HEK293 (cell line): Measurements from ENCODE around the gene CTDNEP1.
A peak's percentile ranks its signal among the peaks of the same experiment; 100 is the strongest.

Experiments used
- CTCF ChIA-PET: fragments of 350-600 bp; formaldehyde crosslinking; extraction: SDS; loops from one replicate; lab custom pipeline; 2021; ENCODE audit warnings: antibody characterized with exemption; lab: Yijun Ruan, JAX
- POLR2A ChIA-PET: fragments of 300-600 bp; formaldehyde crosslinking; extraction: SDS; loops from one replicate; lab custom pipeline; 2020; ENCODE audit warnings: antibody characterized with exemption, inconsistent platforms; lab: Yijun Ruan, JAX
- H3K27ac ChIP-seq: fragments of 200-500 bp; sonication (Bioruptor generic); 2 replicates; pipeline ENCODE4 v1.5.1; 2014; ENCODE audit warnings: low read depth, low read length, control low read depth, inconsistent platforms; ENCODE audit errors: extremely low read depth
- H3K36me3 ChIP-seq, 2 experiments: fragments of 200-500 bp in 1 of 2; sonication (Bioruptor generic) in 1 of 2; 1 replicate in 1 of 2; 2 replicates in 1 of 2; pipeline ENCODE4 v1.5.1; 2014 to 2017; ENCODE audit warnings: inconsistent platforms in 2 of 2, low read length in 2 of 2; ENCODE audit not compliant: control insufficient read depth in 2 of 2, insufficient read depth in 1 of 2
- H3K4me1 ChIP-seq: fragments of 200-500 bp; sonication (Bioruptor generic); 2 replicates; pipeline ENCODE4 v1.5.1; 2014; ENCODE audit warnings: mild to moderate bottlenecking, low read length, inconsistent platforms; ENCODE audit not compliant: control insufficient read depth, insufficient read depth
- H3K4me3 ChIP-seq: 2 replicates; pipeline ENCODE4 v1.5.1; 2011; ENCODE audit warnings: low read depth, mild to moderate bottlenecking, control low read depth, low read length, moderate library complexity
- H3K9me3 ChIP-seq: fragments of 200-500 bp; sonication (Bioruptor generic); 2 replicates; pipeline ENCODE4 v1.5.1; 2014; ENCODE audit warnings: low read depth, low read length, inconsistent platforms; ENCODE audit not compliant: control insufficient read depth, insufficient read depth
- BCL11A ChIP-seq: fragments of 450-650 bp; formaldehyde crosslinking; IDR thresholded peaks from 2 replicates; pipeline ENCODE4 v1.5.1; 2016; ENCODE audit warnings: low read depth, missing biosample characterization, missing genetic modification characterization
- EGR2 ChIP-seq: fragments of 450-650 bp; formaldehyde crosslinking; IDR thresholded peaks from 2 replicates; pipeline ENCODE4 v1.5.1; 2016; ENCODE audit warnings: low read depth, missing biosample characterization, missing genetic modification characterization
- IKZF3 ChIP-seq: fragments of 450-650 bp; IDR thresholded peaks from 2 replicates; pipeline ENCODE4 v1.5.0; 2018; ENCODE audit warnings: missing biosample characterization, mild to moderate bottlenecking, missing genetic modification characterization, moderate library complexity
- PRDM2 ChIP-seq: fragments of 450-650 bp; formaldehyde crosslinking; IDR thresholded peaks from 2 replicates; pipeline ENCODE4 v1.5.1; 2016; ENCODE audit warnings: missing biosample characterization, missing genetic modification characterization, borderline replicate concordance
- ZBTB17 ChIP-seq: fragments of 450-650 bp; formaldehyde crosslinking; IDR thresholded peaks from 2 replicates; pipeline ENCODE4 v1.5.1; 2016; ENCODE audit warnings: missing biosample characterization, missing genetic modification characterization
- ZBTB20 ChIP-seq: fragments of 450-650 bp; formaldehyde crosslinking; IDR thresholded peaks from 2 replicates; pipeline ENCODE4 v1.5.1; 2016; ENCODE audit warnings: missing biosample characterization, missing genetic modification characterization
- ZBTB7A ChIP-seq: fragments of 450-650 bp; formaldehyde crosslinking; IDR thresholded peaks from 2 replicates; pipeline ENCODE4 v1.5.1; 2016; ENCODE audit warnings: low read depth, missing biosample characterization, missing genetic modification characterization
- ZFHX2 ChIP-seq: fragments of 450-650 bp; formaldehyde crosslinking; conservative IDR thresholded peaks from 2 replicates; pipeline ENCODE4 v1.5.1; 2016; ENCODE audit warnings: missing biosample characterization, missing genetic modification characterization
- ZFP69B ChIP-seq: fragments of 450-650 bp; formaldehyde crosslinking; IDR thresholded peaks from 2 replicates; pipeline ENCODE4 v1.5.1; 2016; ENCODE audit warnings: missing biosample characterization, missing genetic modification characterization
- ZNF10 ChIP-seq: fragments of 450-650 bp; formaldehyde crosslinking; IDR thresholded peaks from 2 replicates; pipeline ENCODE4 v1.5.1; 2017; ENCODE audit warnings: missing biosample characterization, missing genetic modification characterization
- ZNF169 ChIP-seq: fragments of 450-650 bp; formaldehyde crosslinking; IDR thresholded peaks from 2 replicates; pipeline ENCODE4 v1.5.1; 2016; ENCODE audit warnings: missing biosample characterization, missing genetic modification characterization
- ZNF26 ChIP-seq: fragments of 450-650 bp; formaldehyde crosslinking; IDR thresholded peaks from 2 replicates; pipeline ENCODE4 v1.5.1; 2016; ENCODE audit warnings: missing biosample characterization, missing genetic modification characterization
- ZNF302 ChIP-seq: fragments of 450-650 bp; formaldehyde crosslinking; IDR thresholded peaks from 2 replicates; pipeline ENCODE4 v1.5.1; 2016; ENCODE audit warnings: missing biosample characterization, missing genetic modification characterization, low read depth
- ZNF366 ChIP-seq: fragments of 450-650 bp; formaldehyde crosslinking; conservative IDR thresholded peaks from 2 replicates; pipeline ENCODE4 v1.5.1; 2016; ENCODE audit warnings: missing biosample characterization, missing genetic modification characterization
- ZNF555 ChIP-seq: fragments of 450-650 bp; formaldehyde crosslinking; conservative IDR thresholded peaks from 2 replicates; pipeline ENCODE4 v1.5.1; 2017; ENCODE audit warnings: missing biosample characterization, mild to moderate bottlenecking, missing genetic modification characterization, inconsistent platforms
- ZNF580 ChIP-seq: fragments of 450-650 bp; formaldehyde crosslinking; IDR thresholded peaks from 2 replicates; pipeline ENCODE4 v1.5.1; 2016; ENCODE audit warnings: missing biosample characterization, missing genetic modification characterization
- ZNF600 ChIP-seq: fragments of 450-650 bp; formaldehyde crosslinking; IDR thresholded peaks from 2 replicates; pipeline ENCODE4 v1.5.1; 2016; ENCODE audit warnings: missing biosample characterization, missing genetic modification characterization
- ZNF624 ChIP-seq: fragments of 450-650 bp; formaldehyde crosslinking; IDR thresholded peaks from 2 replicates; pipeline ENCODE4 v1.5.1; 2017; ENCODE audit warnings: missing biosample characterization, missing genetic modification characterization
- ZNF768 ChIP-seq: fragments of 450-650 bp; formaldehyde crosslinking; IDR thresholded peaks from 2 replicates; pipeline ENCODE4 v1.5.1; 2018; ENCODE audit warnings: missing biosample characterization, mild to moderate bottlenecking, missing genetic modification characterization
- ZNF785 ChIP-seq: fragments of 450-650 bp; formaldehyde crosslinking; IDR thresholded peaks from 2 replicates; pipeline ENCODE4 v1.5.1; 2016; ENCODE audit warnings: missing biosample characterization, missing genetic modification characterization
- TF ChIP-seq, protein P1 (sequence below): sonication (generic); formaldehyde crosslinking; IDR thresholded peaks from 2 replicates; pipeline ENCODE4 v1.8.1; 2022; ENCODE audit warnings: mild to moderate bottlenecking, moderate library complexity, missing genetic modification reagents
- TF ChIP-seq, protein P2 (sequence below): fragments of 450-650 bp; formaldehyde crosslinking; IDR thresholded peaks from 2 replicates; pipeline ENCODE4 v1.5.1; 2016; ENCODE audit warnings: missing biosample characterization, missing genetic modification characterization

CTDNEP1 gene

GRCh38 chr17:7215136-7215638 is 36.3 kb downstream of the CTDNEP1 start:
- Histone ChIP-seq H3K36me3 (no peaks in the 10 kb centered on the region), H3K4me3 (no peak overlapping the region), H3K9me3 (no peaks in the 10 kb centered on the region), H3K27ac (no peak overlapping the region), H3K4me1 (peaks cover 11% of the 10 kb centered on the region)
- POLR2A ChIA-PET: interaction anchor here (0.8 to 2.7 kb wide), 8 partner anchors 8 to 642 kb away, joined by 3 to 10 read pairs (median 4); partner anchors contain the start of genes DVL2, GABARAP, NAA38 and PHF23
- CTCF ChIA-PET: interaction anchor here (1.2 to 2.3 kb wide), 4 partner anchors 8 to 169 kb away, joined by 7 to 12 read pairs (median 9); no protein-coding TSS in a partner anchor
- peak; percentile 70; the same call in 1 of the 2 replicates for TF ChIP-seq ZBTB17 (tag by site-specific recombination)
- no peak for TF ChIP-seq ZNF366 (tag by site-specific recombination)
- TF ChIP-seq, protein P1, sequence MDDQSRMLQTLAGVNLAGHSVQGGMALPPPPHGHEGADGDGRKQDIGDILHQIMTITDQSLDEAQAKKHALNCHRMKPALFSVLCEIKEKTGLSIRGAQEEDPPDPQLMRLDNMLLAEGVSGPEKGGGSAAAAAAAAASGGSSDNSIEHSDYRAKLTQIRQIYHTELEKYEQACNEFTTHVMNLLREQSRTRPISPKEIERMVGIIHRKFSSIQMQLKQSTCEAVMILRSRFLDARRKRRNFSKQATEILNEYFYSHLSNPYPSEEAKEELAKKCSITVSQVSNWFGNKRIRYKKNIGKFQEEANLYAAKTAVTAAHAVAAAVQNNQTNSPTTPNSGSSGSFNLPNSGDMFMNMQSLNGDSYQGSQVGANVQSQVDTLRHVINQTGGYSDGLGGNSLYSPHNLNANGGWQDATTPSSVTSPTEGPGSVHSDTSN (CRISPR knock-in tag): 0 out of 2 replicates have a peak, but pooled peaks have one; percentile 23
- TF ChIP-seq ZNF302 (tag by site-specific recombination): no peak
- TF ChIP-seq, protein P2, sequence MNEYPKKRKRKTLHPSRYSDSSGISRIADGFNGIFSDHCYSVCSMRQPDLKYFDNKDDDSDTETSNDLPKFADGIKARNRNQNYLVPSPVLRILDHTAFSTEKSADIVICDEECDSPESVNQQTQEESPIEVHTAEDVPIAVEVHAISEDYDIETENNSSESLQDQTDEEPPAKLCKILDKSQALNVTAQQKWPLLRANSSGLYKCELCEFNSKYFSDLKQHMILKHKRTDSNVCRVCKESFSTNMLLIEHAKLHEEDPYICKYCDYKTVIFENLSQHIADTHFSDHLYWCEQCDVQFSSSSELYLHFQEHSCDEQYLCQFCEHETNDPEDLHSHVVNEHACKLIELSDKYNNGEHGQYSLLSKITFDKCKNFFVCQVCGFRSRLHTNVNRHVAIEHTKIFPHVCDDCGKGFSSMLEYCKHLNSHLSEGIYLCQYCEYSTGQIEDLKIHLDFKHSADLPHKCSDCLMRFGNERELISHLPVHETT (tag by site-specific recombination): no peak
- peak; percentile 31; the same call in 1 of the 2 replicates for TF ChIP-seq EGR2 (tag by site-specific recombination)
- no peak for TF ChIP-seq ZNF555 (tag by site-specific recombination)
- no peak for TF ChIP-seq ZNF26 (tag by site-specific recombination)
- no peak for TF ChIP-seq ZNF768
- TF ChIP-seq IKZF3 (tag by site-specific recombination): peak; percentile 7; the same call in 1 of the 2 replicates
- TF ChIP-seq ZFHX2 (tag by site-specific recombination): peak; percentile 38
- no peak for TF ChIP-seq ZBTB7A
- TF ChIP-seq ZBTB20 (tag by site-specific recombination): peak; percentile 96
- TF ChIP-seq ZFP69B (tag by site-specific recombination): no peak
- peak; percentile 44; the same call in 1 of the 2 replicates for TF ChIP-seq ZNF600
- TF ChIP-seq PRDM2 (tag by site-specific recombination): no peak
- no peak for TF ChIP-seq ZNF10 (tag by site-specific recombination)
- TF ChIP-seq BCL11A: no peak
- no peak for TF ChIP-seq ZNF169 (tag by site-specific recombination)
- no peak for TF ChIP-seq ZNF785 (tag by site-specific recombination)
- TF ChIP-seq ZNF580 (tag by site-specific recombination): no peak
- no peak for TF ChIP-seq ZNF624 (tag by site-specific recombination)
